Smooth muscle cell (in vitro differentiated cells): Measurements from ENCODE around the gene JTB. TPM values are rescaled to one million over a fixed set of nuclear protein-coding genes. Genes with fewer than 3 reads are reported as not detected.

Experiments used
- DNase-seq: peaks from one replicate; lab custom pipeline; 2025; ENCODE audit not compliant: unreplicated experiment; lab: John Stamatoyannopoulos, UW
- H2AFZ ChIP-seq: fragments of 200-600 bp; sonication (generic); 2 replicates; pipeline ENCODE4 v1.6.0; 2016; ENCODE audit warnings: antibody characterized with exemption, low read depth, mild to moderate bottlenecking
- H3F3A ChIP-seq: fragments of 200-600 bp; sonication (generic); 2 replicates; pipeline ENCODE4 v1.6.0; 2017; ENCODE audit warnings: antibody characterized with exemption, low read depth
- H3K27ac ChIP-seq: fragments of 200-600 bp; sonication (generic); 2 replicates; pipeline ENCODE4 v1.5.1; 2016; ENCODE audit warnings: low read depth, mild to moderate bottlenecking
- H3K27me3 ChIP-seq: fragments of 200-600 bp; sonication (generic); 2 replicates; pipeline ENCODE4 v1.6.1; 2016; ENCODE audit warnings: low read depth, mild to moderate bottlenecking
- H3K36me3 ChIP-seq: fragments of 200-600 bp; sonication (generic); 2 replicates; pipeline ENCODE4 v1.5.1; 2016; ENCODE audit warnings: low read depth
- H3K4me1 ChIP-seq: fragments of 200-600 bp; sonication (generic); 2 replicates; pipeline ENCODE4 v1.5.1; 2016; ENCODE audit warnings: low read depth
- H3K4me2 ChIP-seq: fragments of 200-600 bp; sonication (generic); 2 replicates; pipeline ENCODE4 v1.6.0; 2016; ENCODE audit warnings: mild to moderate bottlenecking
- H3K4me3 ChIP-seq: fragments of 200-600 bp; sonication (generic); 2 replicates; pipeline ENCODE4 v1.5.1; 2016; ENCODE audit warnings: mild to moderate bottlenecking
- H3K79me2 ChIP-seq: fragments of 200-600 bp; sonication (generic); 2 replicates; pipeline ENCODE4 v1.6.0; 2016; ENCODE audit warnings: low read depth, mild to moderate bottlenecking
- H3K9ac ChIP-seq: fragments of 200-600 bp; sonication (generic); 2 replicates; pipeline ENCODE4 v1.6.0; 2016; ENCODE audit warnings: low read depth
- H3K9me3 ChIP-seq: fragments of 200-600 bp; sonication (generic); replicated peaks from 2 replicates; pipeline ENCODE4 v1.5.1; 2016; ENCODE audit warnings: low read depth
- H4K20me1 ChIP-seq: fragments of 200-600 bp; sonication (generic); 2 replicates; pipeline ENCODE4 v1.6.0; 2016; ENCODE audit warnings: low read depth
- WGBS: methylation state at CpG from one replicate; pipeline ENCODE4 v1.1.7; 2016; ENCODE audit warnings: low lambda C conversion rate; 5-methylcytosine and 5-hydroxymethylcytosine counted together
- microRNA-seq: library from miRNA; unstranded; fragments of <30 nt; microRNA quantifications from one replicate; pipeline ENCODE4, GENCODE V29; 2016; ENCODE audit warnings: borderline number of aligned reads
- polyA plus RNA-seq: library from polyadenylated mRNA; unstranded; fragments of >200 nt; fragmentation: Nextera tagmentation; extraction: Ambion mirVana; gene quantifications from 2 replicates; pipeline ENCODE4 v1.2.1, GENCODE V29; 2016
- small RNA-seq: library from RNA; depleted of rRNA; stranded (forward); fragments of <200 nt; gene quantifications from one replicate; pipeline ENCODE3, GENCODE V24; 2014
- total RNA-seq: library from RNA; depleted of rRNA; stranded (reverse); fragments of >200 nt; gene quantifications from 2 replicates; pipeline ENCODE4 v1.2.3, GENCODE V29; 2014
- TF ChIP-seq, protein P1 (sequence below): fragments of 200-600 bp; sonication (generic); IDR thresholded peaks from 2 replicates; pipeline ENCODE4 v1.5.1; 2017; ENCODE audit warnings: borderline replicate concordance, mild to moderate bottlenecking, antibody characterized with exemption; ENCODE audit not compliant: insufficient read depth, poor library complexity, severe bottlenecking

The JTB gene
- total and polyA plus RNA-seq, 2 experiments from 2014 or later, result 139 to 157 TPM

DNA sequence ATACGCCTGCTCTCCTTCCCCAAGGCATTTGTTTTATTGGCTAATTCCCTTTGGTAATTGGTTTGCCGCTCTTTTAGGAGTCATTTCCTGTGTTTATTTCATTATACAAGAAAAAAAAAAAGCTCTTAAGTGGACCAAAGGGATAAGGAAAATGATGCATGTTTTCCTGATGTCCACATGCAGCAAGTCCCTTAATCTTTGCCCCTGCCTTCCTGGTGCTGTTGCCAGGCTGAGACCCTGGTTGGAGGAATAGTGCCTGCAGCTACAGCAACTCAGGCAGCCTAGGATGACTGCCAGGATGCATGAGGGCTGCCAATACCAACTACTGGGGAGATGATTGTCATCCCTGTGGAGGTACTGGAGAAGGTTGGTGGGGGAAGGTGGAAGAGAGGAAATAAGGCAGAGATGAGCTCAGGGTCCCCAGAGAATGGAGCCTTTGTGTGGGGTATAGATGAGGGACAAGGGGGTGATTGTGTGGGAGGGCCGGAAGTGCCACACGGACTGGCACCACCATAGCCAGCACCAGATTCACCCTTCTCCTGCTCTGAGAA is 48.6 kb downstream of the JTB start:
- Histone ChIP-seq H3K4me1 (no peaks in the 10 kb centered on the region), H3K9ac (no peak overlapping the region), H3F3A (no peaks in the 10 kb centered on the region), H3K27ac (no peak overlapping the region), H3K36me3 (no peaks in the 10 kb centered on the region), H3K27me3 (no peaks in the 10 kb centered on the region), H3K79me2 (no peaks in the 10 kb centered on the region), H3K4me3 (no peak overlapping the region), H4K20me1 (no peaks in the 10 kb centered on the region), H3K4me2 (no peak overlapping the region), H2AFZ (no peak overlapping the region), H3K9me3 (no peaks in the 10 kb centered on the region)
- TF ChIP-seq, protein P1, sequence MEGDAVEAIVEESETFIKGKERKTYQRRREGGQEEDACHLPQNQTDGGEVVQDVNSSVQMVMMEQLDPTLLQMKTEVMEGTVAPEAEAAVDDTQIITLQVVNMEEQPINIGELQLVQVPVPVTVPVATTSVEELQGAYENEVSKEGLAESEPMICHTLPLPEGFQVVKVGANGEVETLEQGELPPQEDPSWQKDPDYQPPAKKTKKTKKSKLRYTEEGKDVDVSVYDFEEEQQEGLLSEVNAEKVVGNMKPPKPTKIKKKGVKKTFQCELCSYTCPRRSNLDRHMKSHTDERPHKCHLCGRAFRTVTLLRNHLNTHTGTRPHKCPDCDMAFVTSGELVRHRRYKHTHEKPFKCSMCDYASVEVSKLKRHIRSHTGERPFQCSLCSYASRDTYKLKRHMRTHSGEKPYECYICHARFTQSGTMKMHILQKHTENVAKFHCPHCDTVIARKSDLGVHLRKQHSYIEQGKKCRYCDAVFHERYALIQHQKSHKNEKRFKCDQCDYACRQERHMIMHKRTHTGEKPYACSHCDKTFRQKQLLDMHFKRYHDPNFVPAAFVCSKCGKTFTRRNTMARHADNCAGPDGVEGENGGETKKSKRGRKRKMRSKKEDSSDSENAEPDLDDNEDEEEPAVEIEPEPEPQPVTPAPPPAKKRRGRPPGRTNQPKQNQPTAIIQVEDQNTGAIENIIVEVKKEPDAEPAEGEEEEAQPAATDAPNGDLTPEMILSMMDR, result no peak
- no peak for DNase-seq
- WGBS, result 68% methylated on average over 4 of the region's 4 CpGs

DNA sequence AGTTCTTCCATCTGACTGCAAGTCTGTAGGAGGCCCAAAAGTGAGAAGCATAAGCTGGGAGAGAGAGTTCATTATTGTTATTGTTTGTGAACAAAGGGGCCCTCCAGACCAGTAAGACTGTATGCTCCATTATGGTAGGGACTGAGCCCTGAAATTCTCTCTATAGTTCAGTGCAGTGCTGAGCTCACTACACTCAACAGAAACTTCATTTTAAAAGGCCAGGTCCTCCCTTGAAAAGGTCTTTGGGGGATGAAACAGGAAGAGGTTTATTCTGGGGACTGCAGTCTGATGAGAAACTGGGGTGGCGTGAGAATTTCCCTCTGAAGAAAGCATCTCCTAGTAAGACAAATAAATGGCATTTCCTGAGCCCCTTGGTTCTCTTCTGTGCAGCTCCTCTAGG is 49.2 kb downstream of the JTB start:
- WGBS, result 93% methylated on average over 1 of the region's 1 CpG

DNA sequence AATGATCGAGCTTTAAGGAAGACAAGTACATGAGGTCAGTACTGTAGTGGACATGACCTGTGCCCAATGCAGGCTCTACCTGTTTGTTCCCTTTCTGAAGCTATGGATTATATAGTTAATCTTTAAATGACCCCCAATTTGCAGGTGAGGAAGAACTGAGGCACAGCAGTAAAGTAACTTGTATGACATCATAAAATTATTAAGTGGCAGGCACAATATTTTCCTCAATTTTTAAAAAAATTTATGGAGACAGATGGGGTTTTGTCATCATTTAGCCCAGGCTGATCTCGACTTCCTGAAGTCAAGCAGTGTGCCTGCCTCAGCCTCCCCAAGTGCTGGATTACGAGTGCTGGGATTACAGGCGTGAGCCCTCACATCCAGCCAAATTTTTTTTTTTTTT is 51.1 kb downstream of the JTB start:
- H3K4me3 ChIP-seq, result no peak overlapping the region
- H3K27ac ChIP-seq, result no peak overlapping the region
- peaks cover 12% of the 10 kb centered on the region for H3K79me2 ChIP-seq
- H4K20me1 ChIP-seq, result peaks cover 9% of the 10 kb centered on the region
- no peaks in the 10 kb centered on the region for H3K27me3 ChIP-seq
- 83% methylated on average over 4 of the region's 4 CpGs for WGBS
- peaks cover 2% of the 10 kb centered on the region for H3K4me1 ChIP-seq
- H2AFZ ChIP-seq, result no peak overlapping the region
- H3K9ac ChIP-seq, result no peak overlapping the region
- no peaks in the 10 kb centered on the region for H3K9me3 ChIP-seq
- TF ChIP-seq, protein P1, result no peak
- H3F3A ChIP-seq, result no peaks in the 10 kb centered on the region
- H3K4me2 ChIP-seq, result no peak overlapping the region
- no peaks in the 10 kb centered on the region for H3K36me3 ChIP-seq
- no peak for DNase-seq

More for the DNA sequence above, 49.2 kb downstream of the JTB start:
- H3K4me3 ChIP-seq, result no peak overlapping the region
- TF ChIP-seq, protein P1, result no peak
- no peak overlapping the region for H3K27ac ChIP-seq
- no peaks in the 10 kb centered on the region for H3K27me3 ChIP-seq
- H3F3A ChIP-seq, result no peaks in the 10 kb centered on the region
- H4K20me1 ChIP-seq, result no peaks in the 10 kb centered on the region
- H3K9me3 ChIP-seq, result no peaks in the 10 kb centered on the region
- H3K4me2 ChIP-seq, result no peak overlapping the region
- H3K9ac ChIP-seq, result no peak overlapping the region
- no peaks in the 10 kb centered on the region for H3K79me2 ChIP-seq
- no peaks in the 10 kb centered on the region for H3K36me3 ChIP-seq
- no peak for DNase-seq
- H2AFZ ChIP-seq, result no peak overlapping the region
- no peaks in the 10 kb centered on the region for H3K4me1 ChIP-seq

Small RNA genes within 50 kb of the gene (microRNA-seq; reads per million reads assigned to microRNA genes)
- not detected for gene MIR6737

Small RNA genes within 50 kb of the gene (small RNA-seq; reads per million reads assigned to genes)
- not detected for gene MIR6737

Other genes starting within 250 kb of the JTB start
- 33.6 and 34.8 TPM in 2 replicates for gene INTS3, start 249.6 kb downstream of the JTB start, total RNA-seq
- 22.3 and 27.6 TPM in 2 replicates for gene INTS3, start 249.6 kb downstream of the JTB start, polyA plus RNA-seq
- gene SLC27A3, start 202.3 kb downstream of the JTB start, total RNA-seq, result 14.8 and 21.3 TPM in 2 replicates
- gene SLC27A3, start 202.3 kb downstream of the JTB start, polyA plus RNA-seq, result 36.0 and 41.0 TPM in 2 replicates
- 13.2 and 24.9 TPM in 2 replicates for gene GATAD2B, start 54.7 kb downstream of the JTB start, total RNA-seq
- gene GATAD2B, start 54.7 kb downstream of the JTB start, polyA plus RNA-seq, result 7.8 and 10.0 TPM in 2 replicates
- 6.4 and 9.7 TPM in 2 replicates for gene DENND4B, start 31.0 kb downstream of the JTB start, total RNA-seq
- gene DENND4B, start 31.0 kb downstream of the JTB start, polyA plus RNA-seq, result 16.3 and 21.1 TPM in 2 replicates
- gene CRTC2, start 19.1 kb downstream of the JTB start, total RNA-seq, result 9.9 and 13.0 TPM in 2 replicates
- 24.6 and 37.7 TPM in 2 replicates for gene CRTC2, start 19.1 kb downstream of the JTB start, polyA plus RNA-seq
- gene SLC39A1, start 14.1 kb downstream of the JTB start, total RNA-seq, result 78.8 and 104 TPM in 2 replicates
- 128 and 143 TPM in 2 replicates for gene SLC39A1, start 14.1 kb downstream of the JTB start, polyA plus RNA-seq
- gene CREB3L4, start 9.8 kb downstream of the JTB start, total RNA-seq, result 13.0 and 14.9 TPM in 2 replicates
- gene CREB3L4, start 9.8 kb downstream of the JTB start, polyA plus RNA-seq, result 9.0 and 13.2 TPM in 2 replicates
- gene RAB13, start 8.7 kb upstream of the JTB start, total RNA-seq, result 41.4 and 48.3 TPM in 2 replicates
- gene RAB13, start 8.7 kb upstream of the JTB start, polyA plus RNA-seq, result 131 and 144 TPM in 2 replicates
- gene RPS27, start 13.1 kb upstream of the JTB start, total RNA-seq, result 3,456 and 3,702 TPM in 2 replicates
- gene RPS27, start 13.1 kb upstream of the JTB start, polyA plus RNA-seq, result 1,522 and 1,642 TPM in 2 replicates
- gene NUP210L, start 177.4 kb upstream of the JTB start, total RNA-seq, result 0.90 TPM in 1 of 2 replicates, not detected in the other
- 0.15 TPM in 1 of 2 replicates, not detected in the other for gene NUP210L, start 177.4 kb upstream of the JTB start, polyA plus RNA-seq
- gene TPM3, start 214.4 kb upstream of the JTB start, total RNA-seq, result 436 and 458 TPM in 2 replicates
- gene TPM3, start 214.4 kb upstream of the JTB start, polyA plus RNA-seq, result 384 and 386 TPM in 2 replicates
- not detected in 2 replicates for gene CFAP141, start 228.7 kb upstream of the JTB start, total RNA-seq
- not detected in 2 replicates for gene CFAP141, start 228.7 kb upstream of the JTB start, polyA plus RNA-seq
- 104 and 108 TPM in 2 replicates for gene UBAP2L, start 243.3 kb upstream of the JTB start, total RNA-seq
- 130 and 143 TPM in 2 replicates for gene UBAP2L, start 243.3 kb upstream of the JTB start, polyA plus RNA-seq